Body of pancreas (tissue), 4 donors: ENCODE measurements around the gene MAPKAPK2. TPM values are rescaled to one million over a fixed set of nuclear protein-coding genes. Genes with fewer than 3 reads are reported as not detected.

ENCODE experiments used
- ATAC-seq: fragments of 150-250 bp; one replicate; pipeline ENCODE4 v1.9.1; 2016
- DNase-seq, 4 donors: peaks; one replicate each; pipeline ENCODE4 v3.0.0-alpha.2; 2019
- H3K27ac ChIP-seq, 4 donors: fragments of 200-600 bp; sonication (generic); 1 replicate in 3 of 4; 2 replicates in 1 of 4; pipeline versions ENCODE4 v1.5.1 to v1.6.1; 2016 to 2019; ENCODE audit warnings: mild to moderate bottlenecking in 1 of 4, mixed read lengths in 1 of 4, moderate library complexity in 1 of 4
- H3K27me3 ChIP-seq, 2 donors: fragments of 200-600 bp; sonication (generic); one replicate each; pipeline ENCODE4 v1.6.0; 2016; ENCODE audit warnings: mild to moderate bottlenecking in 1 of 2
- H3K36me3 ChIP-seq, 2 donors: fragments of 200-600 bp; sonication (generic); replicated peaks in 1 of 2; 2 replicates each; pipeline ENCODE4 v1.5.1; 2016; ENCODE audit warnings: low read depth in 2 of 2; ENCODE audit not compliant: insufficient read depth in 1 of 2
- H3K4me1 ChIP-seq: fragments of 200-600 bp; sonication (generic); one replicate; pipeline ENCODE4 v1.6.0; 2016
- H3K4me3 ChIP-seq, 2 donors: fragments of 200-600 bp; sonication (generic); 1 replicate in 1 of 2; 2 replicates in 1 of 2; pipeline ENCODE4 v1.5.1; 2016 to 2019
- H3K9me3 ChIP-seq, 3 donors: fragments of 200-600 bp; sonication (generic); 1 replicate in 2 of 3; 2 replicates in 1 of 3; pipeline ENCODE4 v1.5.1; 2016
- CTCF ChIP-seq, 7 experiments: fragments of 450-650 bp in 4 of 7; fragments of 200-600 bp in 3 of 7; sonication (generic) in 3 of 7; IDR thresholded peaks; one replicate each; pipeline ENCODE4 v1.5.1; 2016 to 2019; ENCODE audit warnings: antibody characterized with exemption in 7 of 7
- POLR2A ChIP-seq, 3 donors: fragments of 450-650 bp; IDR thresholded peaks; one replicate each; pipeline ENCODE4 v1.6.1; 2016; ENCODE audit warnings: antibody characterized with exemption in 3 of 3, mild to moderate bottlenecking in 2 of 3
- WGBS, 2 donors: methylation state at CpG; one replicate each; pipeline ENCODE4 v1.1.5; 2017; 5-methylcytosine and 5-hydroxymethylcytosine counted together
- intact Hi-C: fragments of 100-400 bp; cut with DNase I; formaldehyde crosslinking; loops from one replicate; pipeline ENCODE4 v1.15.1; 2023
- total RNA-seq, 2 donors: library from RNA; depleted of rRNA; stranded (reverse); fragments of >200 nt; gene quantifications; one replicate each; pipeline ENCODE4 v1.1.0, GENCODE V29; 2016

MAPKAPK2 gene
- total RNA-seq, 2 donors from 2014 or later: 29.1 to 46.5 TPM

- no peak for ATAC-seq
- Histone ChIP-seq H3K4me3 (no peak overlapping the region), H3K27ac (no peak overlapping the region), H3K27me3 (no peaks in the 10 kb centered on the region), H3K4me1 (peaks cover 9% of the 10 kb centered on the region), H3K9me3 (no peaks in the 10 kb centered on the region), H3K36me3 (no peaks in the 10 kb centered on the region)
- intact Hi-C loops: no loop called here
- DNase-seq: no peak
- WGBS, 2 donors: 45 to 71% methylated on average over 3 of the region's 3 CpGs
- TF ChIP-seq CTCF (IDR thresholded peaks at IDR 0.05): no peak
- no peak for TF ChIP-seq POLR2A (IDR thresholded peaks at IDR 0.05)
Measured at GRCh38 chr1:206678490-206678889, 6.2 kb upstream of the MAPKAPK2 start.

GRCh38 chr1:206679738-206680211 lies 4.9 kb upstream of the MAPKAPK2 start:
- Histone ChIP-seq H3K27me3 (no peaks in the 10 kb centered on the region), H3K4me3 (no peak overlapping the region), H3K27ac (no peak overlapping the region), H3K36me3 (no peaks in the 10 kb centered on the region), H3K9me3 (no peaks in the 10 kb centered on the region), H3K4me1 (peaks cover 11% of the 10 kb centered on the region)
- ATAC-seq (no peak), DNase-seq (no peak)
- intact Hi-C loops: no loop called here
- 63 to 74% methylated on average over 5 of the region's 5 CpGs for WGBS, 2 donors
- TF ChIP-seq POLR2A (IDR thresholded peaks at IDR 0.05) (no peak), CTCF (IDR thresholded peaks at IDR 0.05) (no peak)

DNA sequence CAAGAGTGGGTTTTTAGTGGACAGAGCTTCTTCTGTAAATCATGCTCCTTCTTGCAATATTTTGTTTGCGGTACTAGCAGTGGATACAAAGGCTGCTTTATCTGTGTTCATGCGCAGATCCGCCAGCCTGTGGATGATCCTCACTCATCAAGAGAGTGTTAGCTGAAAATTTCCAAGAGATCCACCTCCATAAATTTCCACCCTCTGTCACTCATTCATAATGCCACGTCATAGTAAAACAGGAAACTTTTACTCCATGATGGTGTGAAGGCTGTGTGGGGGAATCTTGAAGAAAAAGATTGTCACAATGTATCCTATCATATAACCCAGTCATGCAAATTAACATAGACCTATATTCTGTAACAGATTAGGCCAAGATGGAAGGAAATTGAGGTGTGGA lies 4.4 kb upstream of the MAPKAPK2 start:
- ATAC-seq: no peak
- no peak overlapping the region for H3K27ac ChIP-seq
- WGBS, 2 donors: 77 to 86% methylated on average over 4 of the region's 4 CpGs

DNA sequence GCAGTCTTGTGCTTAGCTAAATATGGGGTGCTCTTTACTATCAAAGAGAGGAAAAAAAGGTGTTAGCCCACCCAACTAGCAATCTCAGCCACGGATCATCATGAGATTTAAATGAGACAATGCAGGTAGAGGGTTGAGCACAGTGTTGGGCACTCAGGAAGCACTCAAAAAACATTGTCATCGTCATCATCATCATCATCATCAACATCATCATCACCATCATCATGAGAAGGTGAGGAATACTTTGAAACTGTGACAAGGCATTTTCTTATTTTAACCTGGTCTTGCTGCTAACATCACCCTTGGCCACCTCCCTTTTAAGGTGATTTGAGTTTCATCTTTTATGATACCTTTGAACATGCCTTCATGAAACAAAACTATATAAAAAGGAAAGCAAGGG lies 3.3 kb upstream of the MAPKAPK2 start:
- intact Hi-C loops: no loop called here
- no peak for ATAC-seq
- WGBS, 2 donors: 48 to 61% methylated on average over 2 of the region's 2 CpGs

More for the DNA sequence above, 4.4 kb upstream of the MAPKAPK2 start:
- H3K36me3 ChIP-seq: no peaks in the 10 kb centered on the region
- no peak overlapping the region for H3K4me3 ChIP-seq
- DNase-seq: no peak
- TF ChIP-seq CTCF (IDR thresholded peaks at IDR 0.05): no peak
- TF ChIP-seq POLR2A (IDR thresholded peaks at IDR 0.05): no peak
- no peaks in the 10 kb centered on the region for H3K27me3 ChIP-seq
- intact Hi-C loops: no loop called here
- peaks cover 7% of the 10 kb centered on the region for H3K4me1 ChIP-seq
- no peaks in the 10 kb centered on the region for H3K9me3 ChIP-seq

More for the DNA sequence above, 3.3 kb upstream of the MAPKAPK2 start:
- Histone ChIP-seq H3K4me1 (peaks cover 7% of the 10 kb centered on the region), H3K4me3 (no peak overlapping the region), H3K27me3 (no peaks in the 10 kb centered on the region), H3K27ac (no peak overlapping the region), H3K9me3 (no peaks in the 10 kb centered on the region), H3K36me3 (no peaks in the 10 kb centered on the region)
- no peak for DNase-seq
- no peak for TF ChIP-seq CTCF (IDR thresholded peaks at IDR 0.05)
- no peak for TF ChIP-seq POLR2A (IDR thresholded peaks at IDR 0.05)
